MM.1S (cell line): ENCODE results near the gene KCNIP3.

Experiments
- CTCF ChIP-seq: fragments of 300-600 bp; sonication (generic); IDR thresholded peaks from 2 replicates; pipeline ENCODE4 v1.5.1; 2016; ENCODE audit warnings: antibody characterized with exemption, low read length, mixed read lengths
- EZH2 ChIP-seq: fragments of 300-600 bp; sonication (generic); optimal IDR thresholded peaks from 2 replicates; pipeline ENCODE3; 2017; ENCODE audit warnings: low read depth, mild to moderate bottlenecking, antibody characterized with exemption, low read length, mixed read lengths
- EZH2phosphoT487 ChIP-seq: fragments of 300-600 bp; sonication (generic); IDR thresholded peaks from 2 replicates; pipeline ENCODE4 v1.6.1; 2018; ENCODE audit warnings: antibody characterized with exemption, low read length

GRCh38 chr2:95353613-95354468 lies 56.7 kb downstream of the KCNIP3 start:
- TF ChIP-seq CTCF (no peak), EZH2phosphoT487 (no peak), EZH2 (no peak)
